NCI-H345 treated with DMSO at 0.1 percent for 48 hours (cell line): Measurements from ENCODE around the gene PLEKHA1.
A peak's percentile ranks its signal among the peaks of the same experiment; 100 is the strongest.

Experiments
- DNase-seq: peaks from one replicate; lab custom pipeline; 2025; ENCODE audit not compliant: unreplicated experiment; lab: John Stamatoyannopoulos, UW

PLEKHA1 gene

DNA sequence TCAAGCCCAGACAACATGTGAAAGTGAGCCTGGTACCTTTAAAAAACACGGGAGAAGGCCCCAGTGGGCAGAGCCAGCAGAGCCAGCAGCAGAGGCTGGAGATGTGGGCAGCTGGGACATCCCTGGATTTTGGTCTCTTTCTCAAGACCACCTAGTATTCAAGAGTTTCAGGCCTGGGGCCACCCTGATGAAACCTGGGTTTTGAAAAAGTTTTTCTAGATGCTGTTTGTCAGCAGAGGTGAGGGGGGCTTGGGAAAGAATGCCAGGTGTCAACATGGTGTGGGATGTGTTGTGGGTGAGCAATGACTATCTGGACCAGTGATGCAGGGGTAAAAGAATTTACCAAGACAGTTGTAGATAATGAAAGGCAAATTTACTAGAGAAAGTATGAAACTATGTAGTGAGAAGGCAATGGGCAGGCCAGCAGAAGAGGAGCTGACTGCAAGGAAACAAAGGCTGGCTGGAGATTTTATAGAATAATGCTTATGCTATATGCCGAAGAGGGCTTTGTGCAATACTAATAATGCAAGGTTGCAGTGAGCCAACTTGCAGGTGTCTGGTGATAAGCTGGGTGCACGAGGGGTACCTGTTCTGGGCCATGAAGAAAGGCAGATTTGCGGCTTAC is 28.1 kb upstream of the PLEKHA1 start:
- no peak for DNase-seq

DNA sequence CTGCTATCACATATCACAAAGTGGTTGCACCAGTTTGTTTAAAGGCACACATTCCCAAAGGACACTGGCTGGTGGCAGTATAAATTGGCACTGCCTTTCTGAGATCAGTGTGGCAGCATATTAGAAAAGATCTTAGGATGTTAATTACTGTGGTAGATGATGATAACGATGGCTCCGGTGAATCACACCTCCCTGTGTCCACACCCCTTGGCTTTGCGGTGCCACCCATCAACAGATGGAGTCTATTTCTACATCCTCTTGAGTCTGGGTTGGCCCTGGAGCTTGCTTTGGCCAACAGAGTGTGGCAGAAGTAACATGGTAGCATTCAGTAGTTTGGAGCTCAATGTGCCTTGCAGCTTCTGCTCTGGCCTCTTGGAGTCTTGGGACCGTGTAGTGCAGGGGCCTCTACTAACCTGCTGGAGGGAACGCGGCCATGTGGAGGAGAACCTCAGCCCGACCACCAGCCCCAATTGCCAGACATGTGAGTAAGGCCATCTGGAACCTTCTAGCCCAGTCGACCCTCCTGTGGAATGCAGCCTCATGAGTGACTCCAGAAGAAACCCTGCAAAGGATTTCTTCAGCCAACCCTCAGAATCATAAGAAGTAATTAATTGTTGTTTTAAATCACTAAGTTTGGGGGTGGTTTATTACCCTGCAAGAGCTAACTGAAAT is 27.2 kb upstream of the PLEKHA1 start:
- DNase-seq, result no peak

DNA sequence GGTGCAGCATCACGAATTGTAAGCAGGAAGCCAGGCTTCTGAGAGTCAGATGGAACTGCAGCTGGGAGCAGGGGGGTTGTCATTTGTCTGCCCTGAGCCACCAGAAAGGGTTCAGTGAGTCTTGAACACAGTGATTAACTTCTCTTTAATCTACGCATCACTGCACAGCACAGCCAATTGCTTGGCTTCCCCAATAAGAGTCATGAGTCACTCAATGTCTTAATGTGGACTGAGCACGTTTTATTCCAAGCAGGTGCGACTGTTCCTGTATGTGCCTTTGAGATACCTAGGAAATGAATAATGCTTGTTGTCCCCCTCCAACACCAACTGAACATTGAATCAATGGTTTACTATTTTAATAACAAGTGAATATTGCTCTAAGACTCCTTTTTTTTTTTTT is 26.0 kb upstream of the PLEKHA1 start:
- peak; percentile 2 for DNase-seq

DNA sequence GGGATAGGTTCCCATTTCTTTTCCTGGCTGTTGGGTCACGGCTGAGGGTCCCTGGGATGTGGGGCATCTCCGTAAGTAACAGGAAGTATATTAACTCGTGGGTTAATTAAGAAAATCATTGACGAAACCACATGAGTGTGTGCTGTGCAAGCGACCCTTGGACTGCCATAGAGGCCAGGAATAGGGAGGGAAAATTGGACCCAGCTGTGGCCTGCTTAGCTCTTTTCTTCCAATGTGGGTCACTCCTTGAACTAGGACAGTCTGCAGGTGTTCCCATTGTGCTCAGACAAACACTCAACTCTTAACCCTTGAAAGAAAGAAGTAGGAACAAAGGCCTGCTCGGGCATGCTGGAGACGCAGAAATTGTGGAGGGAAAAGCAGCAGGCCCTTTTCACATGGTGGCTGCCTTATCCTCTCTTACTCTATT is 25.6 kb upstream of the PLEKHA1 start:
- DNase-seq, result peak; percentile 7

DNA sequence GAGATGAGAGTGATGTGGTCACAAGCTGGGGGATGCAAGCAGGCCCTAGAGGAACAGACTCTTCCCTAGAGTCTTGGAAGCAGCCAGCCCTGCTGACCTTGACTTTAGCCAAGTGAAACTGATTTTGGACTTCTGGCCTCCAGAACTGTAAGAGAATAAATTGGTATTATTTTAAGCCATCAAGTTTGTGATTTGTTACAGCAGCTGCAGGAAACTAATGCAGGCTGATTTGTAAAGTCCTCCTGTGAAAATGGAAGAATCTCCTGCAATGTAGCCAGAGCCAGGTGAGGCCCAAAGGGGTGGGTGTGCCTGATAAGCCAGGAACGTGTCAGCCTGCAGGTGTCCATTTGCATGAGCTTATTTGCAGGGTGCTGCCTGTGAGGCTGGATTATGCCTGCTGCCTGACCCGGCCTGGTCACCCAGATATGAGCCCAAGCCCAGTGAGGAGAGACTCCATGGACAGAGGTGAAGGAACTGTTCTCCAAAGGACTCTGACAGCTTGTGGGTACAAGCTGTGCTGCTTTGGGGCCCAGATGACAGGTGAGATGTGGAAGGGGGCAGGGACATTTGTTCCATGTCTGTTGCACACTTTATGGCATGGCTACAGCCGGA is 24.6 kb upstream of the PLEKHA1 start:
- DNase-seq, result no peak

DNA sequence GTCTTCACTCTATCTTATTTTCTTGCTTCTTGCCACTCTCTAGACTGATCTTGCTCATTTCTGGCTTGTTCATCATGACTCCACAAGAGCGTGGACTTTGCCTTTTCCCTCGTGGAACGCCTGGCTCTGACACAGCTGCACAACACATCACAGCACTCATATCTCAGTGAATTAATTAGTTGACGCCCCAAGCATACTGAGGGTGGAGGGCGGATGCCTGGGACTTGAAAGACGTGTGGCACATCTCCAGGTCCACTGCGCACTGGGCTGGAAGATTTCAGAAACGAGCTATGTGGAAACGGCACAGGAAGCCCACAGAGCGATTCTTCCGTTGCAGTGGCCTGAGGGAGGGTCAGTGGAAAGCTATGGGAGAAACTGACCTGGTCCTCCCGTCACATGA is 23.6 kb upstream of the PLEKHA1 start:
- DNase-seq, result no peak

DNA sequence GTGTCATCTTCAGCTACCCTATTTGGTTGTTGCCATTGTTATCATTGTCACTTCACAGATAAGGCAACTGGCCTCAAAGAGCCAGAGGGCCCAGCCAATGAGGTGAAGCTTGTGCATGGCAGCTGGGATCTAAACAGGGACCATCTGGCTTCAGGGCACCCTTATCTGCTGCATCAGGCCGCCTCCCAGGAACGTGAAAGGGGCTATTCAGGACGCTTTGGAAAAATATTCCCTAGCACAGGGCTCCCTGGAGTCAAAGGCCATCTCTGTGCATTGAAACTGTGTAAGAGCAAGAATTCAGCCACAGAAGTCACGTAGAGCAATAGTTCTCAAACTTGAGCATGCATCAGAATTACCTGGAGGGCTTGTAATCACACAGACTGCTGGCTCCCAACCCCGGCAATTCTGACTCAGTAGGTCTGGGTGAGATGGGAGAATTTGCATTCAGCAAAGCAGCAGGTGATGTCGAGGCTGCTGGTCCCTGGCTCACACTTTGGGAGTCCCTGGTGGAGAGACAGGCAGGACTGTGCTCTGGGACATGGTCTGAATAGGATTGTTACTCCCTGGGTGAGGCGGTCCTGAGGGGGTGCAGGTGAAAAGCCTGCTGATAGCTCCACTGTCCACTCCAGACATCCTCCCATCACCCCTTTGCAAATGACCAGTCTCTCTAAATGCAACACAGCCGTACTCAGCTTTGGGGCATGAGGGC is 21.5 kb upstream of the PLEKHA1 start:
- DNase-seq, result no peak

DNA sequence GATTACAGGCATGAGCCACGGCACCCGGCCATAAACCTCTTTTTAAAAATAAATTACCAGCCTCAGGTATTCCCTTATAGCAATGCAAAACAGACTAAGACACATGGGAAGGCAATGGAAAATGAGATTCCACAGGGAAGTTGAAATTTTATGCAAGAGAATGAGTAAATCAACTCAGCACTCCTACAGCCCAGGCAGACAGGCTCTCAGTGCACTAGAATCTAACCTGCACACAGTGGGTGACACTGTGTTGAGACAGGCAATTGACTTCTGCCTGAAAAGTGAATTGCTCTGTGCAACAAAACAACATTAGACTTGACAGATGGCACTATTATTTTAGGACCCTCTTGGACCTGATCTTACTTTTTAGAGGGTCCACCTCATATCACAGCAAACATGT is 20.1 kb upstream of the PLEKHA1 start:
- DNase-seq, result no peak

DNA sequence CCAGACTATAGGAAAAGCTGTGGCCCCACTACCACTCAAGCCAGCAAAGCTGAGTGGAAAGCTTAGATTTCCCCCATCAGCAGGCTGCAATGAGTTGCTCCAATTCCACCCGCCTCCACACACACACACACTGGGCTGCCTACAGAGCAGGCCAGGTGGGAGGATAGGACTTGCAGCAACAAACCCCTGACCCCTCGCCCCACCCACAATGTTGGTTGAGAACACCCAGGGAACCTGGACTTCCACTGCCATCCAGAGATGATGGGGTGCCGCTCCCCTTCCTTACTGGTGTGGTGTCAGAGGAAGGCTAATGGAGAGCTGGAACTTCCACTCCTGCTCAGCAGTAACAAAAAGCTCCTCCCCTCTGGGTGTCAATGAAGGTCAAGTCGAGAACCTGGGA is 16.8 kb upstream of the PLEKHA1 start:
- no peak for DNase-seq

DNA sequence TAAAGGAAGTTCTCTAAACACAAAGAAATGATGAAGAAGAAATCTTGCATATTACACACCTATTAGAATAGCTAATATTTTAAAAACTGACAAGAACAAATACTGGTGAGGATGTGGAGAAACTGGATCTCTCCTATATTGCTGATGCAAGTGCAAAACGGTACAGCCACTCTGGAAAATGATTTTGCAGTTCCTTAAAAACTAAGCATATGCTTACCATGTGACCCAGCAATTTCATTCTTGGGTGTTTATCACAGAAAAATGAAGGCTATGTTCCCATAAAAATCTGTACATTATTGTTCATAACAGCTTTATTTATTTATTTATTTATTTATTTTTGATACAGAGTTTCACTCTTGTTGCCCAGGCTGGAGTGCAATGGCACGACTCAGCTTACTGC is 14.9 kb upstream of the PLEKHA1 start:
- DNase-seq, result no peak

DNA sequence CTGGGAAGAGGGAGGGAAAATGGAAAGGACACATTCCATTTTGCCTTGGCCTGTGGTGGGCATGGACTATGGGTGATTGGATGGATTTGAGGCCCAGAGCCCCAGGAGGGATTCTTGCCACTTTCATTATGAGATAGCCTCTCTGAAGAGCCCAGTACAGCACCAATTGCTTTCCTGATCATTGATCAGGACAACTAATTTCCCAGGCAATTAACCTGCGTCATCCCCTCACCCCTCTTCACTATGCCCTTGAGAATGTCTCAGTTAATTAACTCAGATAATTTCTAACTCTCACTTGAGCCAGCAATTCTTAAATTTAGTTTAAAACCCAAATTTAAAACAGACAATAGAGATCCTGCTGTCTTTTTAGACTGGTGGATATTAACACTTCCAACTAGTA is 13.5 kb upstream of the PLEKHA1 start:
- no peak for DNase-seq

DNA sequence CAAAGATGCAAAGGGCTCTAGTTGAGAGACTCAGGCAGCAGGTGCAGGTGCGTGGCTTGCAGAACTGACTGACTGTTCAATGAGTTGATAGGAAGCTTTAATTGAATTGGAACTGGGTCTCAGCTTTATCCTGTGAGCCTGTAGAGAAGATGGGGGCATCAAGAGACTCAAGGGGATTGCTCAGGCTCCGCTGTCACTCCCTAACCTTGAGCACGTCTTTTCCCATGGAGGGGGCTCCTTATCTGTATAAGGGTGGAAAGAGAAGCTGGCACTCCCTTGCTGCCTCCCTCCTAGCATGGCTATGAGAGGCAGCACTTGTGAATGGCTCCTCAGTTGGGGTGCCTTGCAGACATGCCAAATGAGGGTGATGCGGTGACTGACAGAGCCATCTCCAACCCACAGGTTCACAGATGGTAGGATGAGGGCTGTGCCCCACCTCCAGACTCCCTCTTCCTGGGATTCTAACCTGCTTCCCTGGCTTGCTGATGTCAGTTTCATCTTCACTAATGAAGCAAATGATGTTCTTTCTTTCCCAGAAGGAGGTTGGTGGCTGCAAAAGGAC is 12.4 kb upstream of the PLEKHA1 start:
- no peak for DNase-seq

DNA sequence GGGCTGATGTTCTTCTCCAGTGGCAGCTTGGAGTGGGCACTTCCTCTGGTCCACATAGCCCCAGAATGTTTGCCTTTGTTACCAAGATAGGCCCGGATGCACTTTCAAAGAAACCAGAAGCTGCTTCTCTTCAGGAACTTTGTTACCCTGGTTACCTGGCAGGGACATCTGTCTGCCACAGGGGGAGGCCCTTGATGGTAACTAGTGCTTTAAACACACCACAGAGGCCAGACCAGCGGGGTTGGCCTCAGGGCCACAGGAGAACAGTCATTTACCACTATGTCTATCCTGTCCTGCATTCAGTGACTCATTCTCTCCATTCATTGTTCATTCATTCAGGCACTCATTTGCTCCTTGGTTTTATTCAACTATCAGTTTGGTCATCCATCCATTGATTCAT is 11.9 kb upstream of the PLEKHA1 start:
- no peak for DNase-seq

DNA sequence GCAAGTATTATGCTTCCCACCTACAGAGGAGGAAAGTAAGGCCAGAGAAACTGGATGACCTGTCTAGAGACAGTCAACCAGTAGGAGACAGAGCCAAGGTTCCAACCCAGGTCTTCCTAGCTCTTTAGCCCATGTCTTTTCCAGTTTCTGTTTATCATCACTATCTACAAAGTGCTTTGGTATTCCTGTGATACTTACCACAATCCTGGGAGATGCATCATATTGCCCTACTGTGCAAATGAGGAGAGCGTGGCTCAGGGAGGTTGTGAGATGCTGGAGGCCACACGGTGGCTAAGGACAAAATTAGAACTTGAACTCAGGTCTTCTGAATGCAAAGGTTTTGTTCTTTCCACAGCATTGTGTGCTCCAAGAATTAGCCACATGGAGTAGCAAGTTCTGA is 11.2 kb upstream of the PLEKHA1 start:
- no peak for DNase-seq

DNA sequence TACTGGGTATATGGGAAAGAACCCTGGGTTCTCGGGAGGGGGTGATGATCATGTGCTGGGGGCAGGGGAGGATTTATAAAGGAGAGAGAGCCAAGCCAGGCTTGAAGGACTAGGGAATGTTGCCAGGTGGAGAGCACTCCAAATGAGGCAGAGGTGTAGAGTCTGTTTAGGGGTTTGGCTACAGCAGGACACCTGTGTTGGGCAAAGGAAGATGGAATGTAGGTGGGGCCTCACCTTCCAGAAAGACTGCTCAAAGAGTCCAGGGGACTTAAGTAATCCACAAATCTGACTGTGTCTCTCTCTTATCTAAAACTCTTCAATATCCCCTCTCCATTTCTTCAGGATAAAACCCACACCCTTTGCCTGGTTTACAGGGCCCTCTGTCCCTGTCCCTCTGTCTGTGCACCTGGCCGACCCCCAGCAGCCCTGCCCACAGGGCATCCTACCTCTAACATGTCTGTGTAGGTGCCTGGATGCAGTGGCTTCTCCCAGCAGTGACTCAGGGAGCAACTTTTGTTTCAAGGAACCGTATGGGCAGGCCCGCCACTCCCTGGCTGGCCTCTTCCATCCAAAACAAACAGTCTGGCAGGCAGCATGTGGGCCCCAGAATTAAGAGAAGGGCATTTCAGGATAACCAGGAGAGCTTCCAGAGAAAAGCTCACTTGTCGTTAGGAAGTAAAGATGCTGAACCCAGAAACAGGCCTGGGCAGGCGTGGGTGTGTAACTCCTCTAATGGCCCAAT is 10.6 kb upstream of the PLEKHA1 start:
- DNase-seq, result no peak

DNA sequence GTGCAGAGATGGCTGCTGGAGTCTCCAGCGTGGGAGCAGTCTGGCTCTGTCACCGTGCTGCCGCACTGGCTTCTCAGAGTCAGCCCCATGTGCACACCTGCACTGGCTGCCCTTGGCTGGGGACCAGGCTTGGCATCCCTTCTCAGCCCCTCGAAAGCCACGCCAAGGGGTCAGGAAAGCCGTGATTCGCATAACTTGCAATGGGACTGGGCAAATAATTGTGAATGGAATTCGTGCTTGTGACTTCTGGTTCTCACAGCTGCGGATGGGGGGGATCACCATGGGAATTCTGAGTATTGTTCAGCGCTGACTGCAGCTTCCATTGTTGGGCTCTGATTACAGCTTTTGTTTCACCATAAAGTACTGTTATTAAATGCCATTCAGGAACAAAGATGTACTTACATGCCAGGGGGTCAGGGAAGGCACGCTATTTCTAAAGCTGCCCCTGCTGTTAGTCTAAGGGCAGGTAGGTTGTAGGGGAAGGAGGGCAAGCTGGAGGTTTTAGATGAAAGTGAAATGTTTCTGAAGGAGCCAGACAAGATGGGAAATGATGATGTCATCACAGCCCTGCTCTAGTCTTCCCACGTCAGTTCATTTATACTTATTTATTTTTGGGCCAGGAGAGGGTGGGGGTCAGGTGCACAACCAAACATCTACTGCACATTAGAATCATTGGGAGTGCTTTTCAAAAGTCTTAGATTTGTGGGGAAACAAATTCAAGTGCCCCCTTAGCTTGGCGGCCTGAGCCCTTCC is 5.8 kb upstream of the PLEKHA1 start:
- no peak for DNase-seq

DNA sequence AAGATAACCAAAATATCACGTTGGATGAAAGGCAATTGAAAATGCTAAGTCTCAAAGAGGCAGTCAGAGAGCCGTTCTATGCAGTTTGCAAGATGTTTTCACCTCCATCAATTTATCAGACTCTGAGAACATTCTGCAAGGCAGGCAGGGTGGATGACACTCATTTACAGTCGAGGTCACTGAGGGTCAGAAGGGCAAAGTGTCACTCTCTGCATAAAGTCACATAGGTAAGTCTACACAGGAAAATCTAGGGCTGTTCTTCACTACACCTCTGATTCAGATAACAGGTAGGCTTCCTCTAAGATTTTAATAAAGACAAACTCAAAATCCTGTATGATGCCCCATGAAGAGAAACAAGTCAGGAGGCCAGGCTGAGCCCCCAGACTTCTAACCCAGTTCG is 1.4 kb upstream of the PLEKHA1 start:
- no peak for DNase-seq

DNA sequence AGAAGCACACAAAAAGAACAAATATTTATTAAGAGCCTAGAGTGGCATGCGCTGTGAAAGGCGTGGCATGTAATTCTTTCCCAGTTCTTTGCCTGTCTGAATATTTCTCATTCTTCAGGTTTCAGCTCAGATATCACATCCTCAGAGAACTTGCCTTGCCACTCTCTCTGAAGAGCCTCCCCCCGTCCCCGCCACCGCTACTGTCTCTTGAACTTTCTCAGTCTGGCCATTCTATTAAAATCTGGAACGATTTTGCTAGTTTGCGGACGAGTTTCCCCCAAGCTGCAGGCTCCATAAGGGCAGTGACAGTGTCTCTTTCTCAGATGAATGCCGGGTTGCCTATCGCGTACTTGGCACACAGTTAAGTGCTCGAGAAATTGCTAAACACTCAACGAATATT is 787 bp upstream of the PLEKHA1 start:
- no peak for DNase-seq

DNA sequence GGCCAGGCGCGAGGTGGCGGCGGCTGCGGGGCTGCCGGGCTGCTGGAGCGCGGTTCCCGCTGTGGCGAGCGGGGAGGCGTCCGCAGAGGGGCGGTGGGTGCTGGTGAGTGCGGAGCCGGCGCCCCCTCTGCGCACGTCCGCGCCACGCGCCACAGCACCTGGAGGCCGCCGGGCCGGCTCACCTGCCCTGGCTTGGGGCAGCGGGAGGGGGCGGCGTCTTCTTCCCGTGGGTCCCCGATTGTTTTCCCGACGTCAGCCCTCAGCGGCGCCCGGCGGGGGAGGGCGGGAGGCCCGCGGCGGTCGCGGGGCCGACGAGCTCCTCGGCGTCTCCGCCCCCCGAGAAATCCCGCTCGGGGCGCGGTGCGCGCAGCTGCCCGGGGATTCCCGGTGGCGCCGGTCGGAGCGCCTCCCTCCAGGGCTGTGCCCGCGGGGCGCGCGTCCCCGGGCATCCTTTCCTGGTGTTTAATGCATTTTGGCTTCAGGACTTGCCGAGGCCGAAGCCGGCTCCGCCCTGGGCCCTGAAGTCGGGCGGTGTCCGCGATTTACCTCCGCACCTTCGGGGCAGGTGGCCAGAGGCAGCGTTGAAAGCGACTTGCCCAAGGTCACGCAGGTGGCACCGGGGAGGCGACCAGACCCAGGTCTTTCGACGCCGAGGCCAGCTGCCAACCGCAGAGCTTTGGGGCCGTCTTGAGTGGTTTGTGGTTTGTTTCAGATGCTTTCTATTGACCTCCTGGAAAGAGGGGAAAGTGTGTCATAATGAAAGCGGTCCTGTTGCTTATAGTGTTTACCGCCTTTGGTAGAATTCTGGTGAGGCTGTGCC is 561 bp downstream of the PLEKHA1 start:
- DNase-seq, result peak; percentile 8
